SK-N-SH (cell line): ENCODE data around the gene SLC7A6.
"Not testable (repeated sequence)": the region's sequence is repeated elsewhere in the genome, so short reads cannot be mapped to it uniquely, and the experiment has no call there.

Source experiments
- MXI1 ChIP-seq: IDR thresholded peaks from 2 replicates; pipeline ENCODE4 v1.6.1; 2012; ENCODE audit warnings: mild to moderate bottlenecking, low read depth, low read length, improper control_type of control experiment
- TF ChIP-seq, protein P1 (sequence below): fragments of 200-600 bp; sonication (generic); IDR thresholded peaks from 2 replicates; pipeline ENCODE4 v1.6.1; 2017; ENCODE audit warnings: antibody characterized with exemption, mild to moderate bottlenecking, moderate library complexity

DNA sequence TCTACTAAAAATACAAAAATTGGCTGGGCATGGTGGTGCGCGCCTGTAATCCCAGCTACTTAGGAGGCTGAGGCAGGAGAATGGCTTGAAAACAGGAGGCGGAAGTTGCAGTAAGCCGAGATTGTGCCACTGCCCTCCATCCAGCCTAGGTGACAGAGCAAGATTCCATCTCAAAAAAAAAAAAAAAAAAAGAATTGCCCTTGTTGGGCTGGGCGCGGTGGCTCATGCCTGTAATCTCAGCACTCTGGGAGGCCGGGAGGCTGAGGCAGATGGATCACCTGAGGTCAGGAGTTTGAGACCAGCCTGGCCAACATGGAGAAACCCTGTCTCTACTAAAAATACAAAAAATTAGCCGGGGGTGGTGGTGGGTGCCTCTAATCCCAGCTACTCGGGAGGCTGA, 24.5 kb downstream of the SLC7A6 start:
- TF ChIP-seq, protein P1, sequence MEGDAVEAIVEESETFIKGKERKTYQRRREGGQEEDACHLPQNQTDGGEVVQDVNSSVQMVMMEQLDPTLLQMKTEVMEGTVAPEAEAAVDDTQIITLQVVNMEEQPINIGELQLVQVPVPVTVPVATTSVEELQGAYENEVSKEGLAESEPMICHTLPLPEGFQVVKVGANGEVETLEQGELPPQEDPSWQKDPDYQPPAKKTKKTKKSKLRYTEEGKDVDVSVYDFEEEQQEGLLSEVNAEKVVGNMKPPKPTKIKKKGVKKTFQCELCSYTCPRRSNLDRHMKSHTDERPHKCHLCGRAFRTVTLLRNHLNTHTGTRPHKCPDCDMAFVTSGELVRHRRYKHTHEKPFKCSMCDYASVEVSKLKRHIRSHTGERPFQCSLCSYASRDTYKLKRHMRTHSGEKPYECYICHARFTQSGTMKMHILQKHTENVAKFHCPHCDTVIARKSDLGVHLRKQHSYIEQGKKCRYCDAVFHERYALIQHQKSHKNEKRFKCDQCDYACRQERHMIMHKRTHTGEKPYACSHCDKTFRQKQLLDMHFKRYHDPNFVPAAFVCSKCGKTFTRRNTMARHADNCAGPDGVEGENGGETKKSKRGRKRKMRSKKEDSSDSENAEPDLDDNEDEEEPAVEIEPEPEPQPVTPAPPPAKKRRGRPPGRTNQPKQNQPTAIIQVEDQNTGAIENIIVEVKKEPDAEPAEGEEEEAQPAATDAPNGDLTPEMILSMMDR, result not testable (repeated sequence)
- TF ChIP-seq MXI1, result not testable (repeated sequence)
